HepG2 (cell line): Measurements from ENCODE around the gene UBE2C. TPM values are rescaled to one million over a fixed set of nuclear protein-coding genes. Genes with fewer than 3 reads are reported as not detected.

Experiments used
- ATAC-seq: fragments of 200-7000 bp; cut with Tn5 transposase; 3 replicates; pipeline ENCODE4 v1.9.1; 2020; ENCODE audit warnings: mild to moderate bottlenecking, moderate library complexity
- BruUV-seq: library from RNA; stranded (reverse); fragments of 400-500 nt; replicated peaks from 2 replicates; lab custom pipeline; 2021; lab: Mats Ljungman, UMichigan
- CTCF ChIA-PET: fragments of 300-600 bp; formaldehyde crosslinking; extraction: SDS; loops from one replicate; lab custom pipeline; 2021; ENCODE audit warnings: low total read pairs, inconsistent platforms, low intra/inter-chr PET ratio; lab: Yijun Ruan, JAX
- POLR2A ChIA-PET: fragments of 350-600 bp; sonication (Branson Sonifier 250); formaldehyde crosslinking; loops from one replicate; lab custom pipeline; 2020; ENCODE audit warnings: antibody characterized with exemption, inconsistent platforms; lab: Yijun Ruan, JAX
- DNase-seq: peaks from one replicate; pipeline ENCODE4 v3.0.0-alpha.2; 2015; ENCODE audit warnings: low spot score
- FAIRE-seq: peaks from 3 replicates; lab custom pipeline; 2011; peaks lifted over from hg19 to GRCh38; lab: Jason Lieb, UNC
- H2AFZ ChIP-seq: one replicate; pipeline ENCODE4 v1.6.1; 2011; ENCODE audit warnings: low read length, inconsistent platforms
- H3K27ac ChIP-seq: fragments of 300-600 bp; 3 replicates; pipeline ENCODE4 v1.8.0; 2011; ENCODE audit warnings: mixed run types, mild to moderate bottlenecking, mixed read lengths, low read length, inconsistent platforms; ENCODE audit not compliant: insufficient read depth; ENCODE audit errors: extremely low read length
- H3K27me3 ChIP-seq, 2 experiments: fragments of 200-600 bp in 1 of 2; 2 replicates in 1 of 2; 3 replicates in 1 of 2; pipeline versions ENCODE4 v1.6.0 to v1.8.0; 2011; ENCODE audit warnings: low read length in 2 of 2, mild to moderate bottlenecking in 2 of 2, moderate library complexity in 2 of 2, inconsistent platforms in 1 of 2; ENCODE audit not compliant: insufficient read depth in 2 of 2, control insufficient read depth in 1 of 2
- H3K36me3 ChIP-seq, 2 experiments: fragments of 200-600 bp in 1 of 2; replicated peaks in 1 of 2; 2 replicates in 1 of 2; 3 replicates in 1 of 2; pipeline versions ENCODE4 v1.5.1 to v1.8.0; 2011; ENCODE audit warnings: low read length in 2 of 2, inconsistent platforms in 1 of 2; ENCODE audit not compliant: insufficient read depth in 2 of 2, control insufficient read depth in 1 of 2
- H3K4me1 ChIP-seq: 2 replicates; pipeline ENCODE4 v1.5.1; 2012; ENCODE audit warnings: low read length, inconsistent platforms; ENCODE audit not compliant: insufficient read depth
- H3K4me2 ChIP-seq: 2 replicates; pipeline ENCODE4 v1.6.0; 2011; ENCODE audit warnings: low read depth, low read length, inconsistent platforms
- H3K4me3 ChIP-seq, 3 experiments: fragments of 200-600 bp in 1 of 3; sonication (generic), shearing (Covaris generic) in 1 of 3; replicated peaks in 1 of 3; 2 replicates each; pipeline ENCODE4 v1.5.1; 2011 to 2016; ENCODE audit warnings: low read length in 3 of 3, inconsistent platforms in 2 of 3, low read depth in 2 of 3, mild to moderate bottlenecking in 2 of 3, control low read depth in 1 of 3, mixed read lengths in 1 of 3; ENCODE audit not compliant: insufficient read depth in 1 of 3
- H3K79me2 ChIP-seq: one replicate; pipeline ENCODE4 v1.6.1; 2011; ENCODE audit warnings: low read length, inconsistent platforms; ENCODE audit not compliant: insufficient read depth
- H3K9ac ChIP-seq: 2 replicates; pipeline ENCODE4 v1.6.0; 2011; ENCODE audit warnings: mild to moderate bottlenecking, low read depth, low read length, inconsistent platforms; ENCODE audit not compliant: insufficient read depth
- H3K9me3 ChIP-seq: 2 replicates; pipeline ENCODE4 v1.5.1; 2012; ENCODE audit warnings: mild to moderate bottlenecking, low read length
- H4K20me1 ChIP-seq: 2 replicates; pipeline ENCODE4 v1.6.0; 2011; ENCODE audit warnings: inconsistent platforms, mild to moderate bottlenecking, low read length, moderate library complexity; ENCODE audit not compliant: insufficient read depth
- AGO2 ChIP-seq: fragments of 200-400 bp; formaldehyde crosslinking; optimal IDR thresholded peaks from 2 replicates; pipeline ENCODE3; 2017; ENCODE audit warnings: mild to moderate bottlenecking, low read depth, low read length, moderate library complexity
- MTA1 ChIP-seq: sonication (generic); formaldehyde crosslinking; IDR thresholded peaks from 2 replicates; pipeline ENCODE4 v1.4.0; 2020; ENCODE audit warnings: missing genetic modification reagents, mild to moderate bottlenecking, borderline replicate concordance
- NFIB ChIP-seq: sonication (generic); formaldehyde crosslinking; IDR thresholded peaks from 2 replicates; pipeline ENCODE4 v1.9.0; 2021; ENCODE audit warnings: missing genetic modification reagents, mild to moderate bottlenecking, borderline replicate concordance
- NRL ChIP-seq: sonication (generic); formaldehyde crosslinking; IDR thresholded peaks from 2 replicates; pipeline ENCODE4 v1.5.0; 2020; ENCODE audit warnings: missing genetic modification reagents, mild to moderate bottlenecking, moderate library complexity, borderline replicate concordance
- RBM22 ChIP-seq: fragments of 200-400 bp; formaldehyde crosslinking; optimal IDR thresholded peaks from 2 replicates; pipeline ENCODE3; 2017; ENCODE audit warnings: mild to moderate bottlenecking, low read length, moderate library complexity
- ZNF780A ChIP-seq: sonication (generic); formaldehyde crosslinking; IDR thresholded peaks from 2 replicates; pipeline ENCODE4 v1.8.0; 2022; ENCODE audit warnings: mild to moderate bottlenecking, missing genetic modification reagents, moderate library complexity
- WGBS: methylation state at CpG from one replicate; pipeline ENCODE4 v1.1.6; 2017; ENCODE audit warnings: low lambda C conversion rate; 5-methylcytosine and 5-hydroxymethylcytosine counted together
- in situ Hi-C: cut with HindIII; loops from 2 replicates; pipeline ENCODE4 v1.10.0; 2017; ENCODE audit warnings: low pct_unique_long_range_greater_than_20kb; ENCODE audit not compliant: extremely low pct_ligation_motif_present
- intact Hi-C: fragments of 100-400 bp; cut with micrococcal nuclease; formaldehyde crosslinking; loops from one replicate; pipeline ENCODE4 v1.10.0; 2022; ENCODE audit not compliant: unreplicated experiment
- polyA plus RNA-seq, 8 experiments: library from polyadenylated mRNA; depleted of rRNA in 3 of 8; stranded (reverse) in 7 of 8; unstranded in 1 of 8; fragments of >200 nt; fragmentation: Illumina TruSeq in 4 of 8; extraction: Trizol in 4 of 8; gene quantifications; 2 replicates each; pipeline versions ENCODE4 v1.2.1 to v1.2.3, GENCODE V29; 2011 to 2016; ENCODE audit warnings: low read depth in 4 of 8, missing spikeins in 1 of 8, mixed read lengths in 1 of 8; ENCODE audit not compliant: insufficient read depth in 1 of 8
- total RNA-seq, 5 experiments: library from RNA; depleted of rRNA; stranded (reverse); fragments of >200 nt; fragmentation: Illumina TruSeq; extraction: Trizol; gene quantifications; 2 replicates each; pipeline ENCODE4 v1.2.3, GENCODE V29; 2016; ENCODE audit warnings: low read depth in 1 of 5

Gene UBE2C
- total and polyA plus RNA-seq, 2 of the 13 experiments (the other 11 are each of a cell fraction or from before 2014, with no cell fraction given): 100 to 123 TPM

DNA sequence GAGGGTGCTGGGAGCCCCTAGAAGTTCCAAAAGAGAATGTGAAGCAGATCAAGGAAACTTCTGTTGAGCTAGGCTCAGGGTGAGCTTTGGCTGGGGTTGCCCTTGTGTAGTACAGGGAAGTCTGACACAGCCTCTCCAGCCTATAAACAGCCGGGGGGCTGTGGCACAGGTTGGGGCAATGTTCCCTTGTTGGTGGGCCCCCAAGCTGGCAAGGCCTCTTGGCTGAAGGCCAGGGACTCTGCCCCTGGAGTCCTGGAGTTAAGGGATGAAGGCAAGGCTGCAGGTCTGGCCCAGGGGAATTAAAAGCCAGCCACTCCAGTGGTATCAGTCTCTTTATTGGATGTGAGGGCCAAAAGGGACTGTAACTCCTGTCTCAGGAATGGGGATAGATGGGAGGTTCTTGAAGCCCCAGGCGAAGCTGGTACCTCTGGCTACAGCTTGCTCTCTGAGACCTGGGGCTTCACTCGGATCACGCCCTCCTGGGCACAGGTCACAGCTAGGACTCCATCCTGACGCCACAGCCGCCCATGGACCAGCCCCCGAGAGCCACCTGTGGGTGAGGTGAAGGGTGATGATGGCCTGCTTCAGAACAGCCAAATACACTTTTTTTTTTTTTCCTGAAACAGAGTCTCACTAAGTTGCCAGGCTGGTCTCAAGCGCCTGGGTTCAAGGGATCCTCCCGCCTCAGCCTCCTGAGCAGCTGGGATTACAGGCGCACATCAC is 29.1 kb downstream of the UBE2C start (continued):
- 0 out of 2 replicates have a peak, but pooled peaks have one; percentile 23 for TF ChIP-seq NFIB (CRISPR knock-in tag)
- TF ChIP-seq, all 625 proteins: peak for 6

DNA sequence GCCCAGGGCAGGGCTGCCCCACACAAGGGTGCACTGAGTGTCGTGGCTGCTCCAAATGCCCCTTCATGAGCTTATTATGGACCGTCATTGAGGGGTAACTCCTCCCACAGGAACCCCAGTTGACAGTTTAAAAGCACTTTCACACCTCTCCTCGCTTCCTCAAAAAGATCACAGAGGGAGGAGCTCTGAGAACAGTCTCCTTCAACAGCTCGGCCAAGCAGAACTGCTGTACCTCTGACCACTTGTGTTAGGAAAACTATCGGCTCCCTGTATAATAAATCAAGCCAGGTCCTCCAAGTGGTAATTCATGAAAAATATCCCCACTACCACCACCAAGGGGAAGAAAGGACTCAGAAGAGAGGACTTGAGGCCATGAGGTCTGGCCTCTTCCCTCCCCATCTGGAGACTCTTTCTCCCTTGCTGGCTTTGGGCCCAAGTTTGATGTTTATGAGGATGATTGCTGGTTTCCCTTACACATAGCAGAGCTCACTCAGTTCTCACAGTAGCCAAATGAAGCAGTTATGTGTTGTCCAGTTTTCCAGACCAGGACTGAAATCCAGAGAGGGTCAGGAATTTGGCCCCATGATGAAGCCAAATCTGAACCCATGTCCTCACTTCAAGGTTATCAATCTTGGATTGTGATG is 29.8 kb downstream of the UBE2C start:
- ATAC-seq (no peak), FAIRE-seq (no peak), DNase-seq (no peak)
- Histone ChIP-seq H3K36me3 (peaks cover 20 to 44% of the 10 kb centered on the region in 2 experiments), H3K27me3 (no peaks in the 10 kb centered on the region), H3K4me1 (peaks cover 4% of the 10 kb centered on the region; the same call in 1 of the 2 replicates), H3K9ac (no peak overlapping the region), H2AFZ (no peak overlapping the region), H3K9me3 (no peaks in the 10 kb centered on the region), H3K27ac (no peak overlapping the region), H3K4me2 (no peak overlapping the region), H3K79me2 (no peaks in the 10 kb centered on the region), H3K4me3 (no peak overlapping the region), H4K20me1 (no peaks in the 10 kb centered on the region)
- CTCF ChIA-PET: no interaction called here
- TF ChIP-seq ZNF780A (no peak), AGO2 (peak; percentile 2)
- intact Hi-C loops: no loop called here
- 95% methylated on average over 5 of the region's 5 CpGs for WGBS
- POLR2A ChIA-PET: interaction anchor here (1.1 to 2.0 kb wide), 7 partner anchors 9 to 127 kb away, joined by 3 to 12 read pairs (median 3); partner anchors contain the start of genes ACOT8, SNX21 and ZSWIM3
- in situ Hi-C loops: no loop called here
- BruUV-seq: TSS peak; percentile 33

DNA sequence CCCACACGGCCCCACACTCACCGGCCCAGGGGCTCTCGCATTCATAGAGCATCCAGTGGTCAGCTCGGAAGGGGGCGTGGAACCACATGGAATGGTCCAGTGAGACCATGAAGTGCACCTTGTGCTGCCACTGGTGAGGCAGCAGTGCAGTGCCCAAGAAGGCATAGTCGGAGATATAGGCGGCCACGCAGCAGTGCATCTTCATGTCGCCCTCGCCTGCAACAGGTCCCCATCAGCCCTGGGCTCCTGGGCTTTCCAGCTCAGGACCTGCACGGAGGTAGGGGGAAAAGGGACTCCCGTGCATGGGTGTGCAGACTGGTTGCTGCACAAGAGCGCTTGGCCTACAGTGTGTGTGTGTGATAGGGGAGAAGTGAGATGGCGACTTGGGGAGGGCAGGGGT is 31.1 kb downstream of the UBE2C start:
- ATAC-seq (no peak; the same call in 1 of the 3 replicates), FAIRE-seq (no peak), DNase-seq (no peak)
- in situ Hi-C loops: no loop called here
- peaks cover 4% of the 10 kb centered on the region; the same call in 1 of the 2 replicates for H3K4me1 ChIP-seq
- H3K36me3 ChIP-seq: peaks cover 22 to 44% of the 10 kb centered on the region in 2 experiments
- TF ChIP-seq NRL (CRISPR knock-in tag) (0 out of 2 replicates have a peak, but pooled peaks have one; percentile 23), AGO2 (peak; percentile 91), MTA1 (no peak), RBM22 (peak; percentile 40)
- H3K9me3 ChIP-seq: no peaks in the 10 kb centered on the region
- no peaks in the 10 kb centered on the region for H3K79me2 ChIP-seq
- BruUV-seq: no TSS peak
- H3K4me2 ChIP-seq: no peak overlapping the region
- no peak overlapping the region for H3K27ac ChIP-seq
- no peak overlapping the region for H2AFZ ChIP-seq
- ChIA-PET POLR2A (interaction anchor here (0.9 to 1.7 kb wide), 2 partner anchors 14 to 20 kb away, joined by 3 read pairs; no protein-coding TSS in a partner anchor), CTCF (no interaction called here)
- H3K9ac ChIP-seq: no peak overlapping the region
- H4K20me1 ChIP-seq: no peaks in the 10 kb centered on the region
- intact Hi-C loops: no loop called here
- H3K27me3 ChIP-seq: no peaks in the 10 kb centered on the region
- H3K4me3 ChIP-seq: no peak overlapping the region
- WGBS: 96% methylated on average over 14 of the region's 14 CpGs
